ELR (cell line): ENCODE measurements around the gene UNC13A.

Experiments
- DNase-seq: peaks from one replicate; pipeline ENCODE4 v3.0.0-alpha.2; 2015; ENCODE audit warnings: low read depth

The UNC13A gene

DNA sequence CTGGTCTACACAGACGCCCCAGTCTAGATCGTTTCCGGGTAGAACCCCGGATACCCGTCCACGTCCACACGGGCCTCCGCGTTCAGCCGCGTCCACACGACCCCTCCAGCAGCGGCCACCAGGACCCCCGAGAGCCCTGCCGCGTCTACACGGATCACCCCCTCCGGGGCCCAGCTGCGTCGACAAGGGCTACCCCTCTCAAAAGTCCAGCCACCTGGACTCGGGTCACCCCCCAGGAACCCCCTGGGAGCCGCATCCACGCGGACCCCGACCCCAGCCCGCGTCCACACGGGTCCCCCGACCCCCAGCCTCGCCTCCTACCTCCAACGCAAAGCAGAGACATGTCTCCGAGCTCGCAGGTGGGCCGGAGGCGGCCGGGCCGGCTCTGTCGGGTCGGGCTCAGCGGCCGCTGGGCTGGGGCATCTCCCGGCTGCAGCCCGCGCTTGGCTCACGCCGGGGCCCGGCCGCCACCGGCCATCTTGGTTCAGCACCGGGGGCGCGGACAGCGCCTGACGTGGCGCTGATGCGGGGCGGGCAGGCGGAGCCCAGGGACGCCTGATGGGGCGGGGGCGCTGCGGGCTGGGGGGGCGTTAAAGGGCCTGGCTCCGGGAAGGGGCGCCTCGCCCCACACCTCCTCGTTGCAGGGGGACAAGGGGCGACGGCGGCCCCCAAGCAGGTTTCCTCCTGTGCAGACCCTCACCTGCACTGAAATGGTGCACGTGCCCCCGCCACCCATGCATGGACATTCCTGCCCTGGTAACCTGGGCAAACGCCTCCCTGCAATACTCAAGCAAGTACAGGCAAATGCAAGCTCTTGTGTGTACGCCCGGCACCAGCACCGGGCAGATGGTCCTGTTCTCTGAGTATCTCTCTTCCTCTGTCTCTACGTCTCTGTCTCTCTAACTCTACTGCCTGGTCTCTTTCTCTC is at the start of gene UNC13A:
TSS of gene UNC13A (minus strand) at position 498 of the 928 bp plus-strand sequence. CDS start at position 343, 155 bp downstream.
- DNase-seq, result peak; percentile 56

DNA sequence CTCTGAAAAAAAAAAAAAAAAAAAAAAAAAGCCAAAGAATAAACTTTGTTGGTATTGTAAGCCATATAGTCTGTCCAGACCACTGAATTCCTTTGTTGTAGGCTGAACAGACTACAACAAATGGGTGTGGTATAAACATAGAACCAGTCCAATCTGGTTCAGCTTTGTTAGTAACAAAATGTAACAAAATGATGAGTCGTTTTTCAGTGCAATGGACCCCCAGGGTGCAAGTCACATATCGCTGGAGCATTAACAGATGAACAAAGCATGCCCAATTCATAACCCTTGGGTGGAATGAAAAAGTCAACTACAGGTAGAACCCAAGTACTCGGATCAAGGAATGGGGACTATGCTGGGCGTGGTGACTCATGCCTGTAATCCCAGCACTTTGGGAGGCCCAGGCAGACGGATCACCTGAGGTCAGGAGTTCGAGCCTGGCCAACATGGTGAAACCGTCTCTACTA is 49.6 kb upstream of the UNC13A start:
- peak; percentile 53 for DNase-seq

DNA sequence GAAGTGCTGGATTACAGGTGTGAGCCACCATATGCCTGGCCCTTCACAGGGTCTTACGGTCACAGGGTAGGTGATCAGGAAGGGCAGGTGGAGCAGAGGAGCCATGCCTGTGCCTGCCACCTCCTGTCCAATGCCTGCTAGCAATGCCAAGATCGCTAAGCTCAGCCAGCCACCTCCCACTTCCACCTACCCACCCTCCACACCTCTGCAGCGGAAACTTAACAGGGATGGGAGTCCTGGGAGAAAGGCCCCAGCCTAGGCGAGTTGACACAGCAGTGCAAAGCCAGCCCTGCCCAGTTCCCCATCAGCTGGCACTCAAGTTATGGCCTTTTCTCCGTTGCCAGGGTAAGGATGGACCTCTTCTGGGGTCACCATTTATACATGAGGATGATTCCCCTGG is 47.3 kb upstream of the UNC13A start:
- no peak for DNase-seq

DNA sequence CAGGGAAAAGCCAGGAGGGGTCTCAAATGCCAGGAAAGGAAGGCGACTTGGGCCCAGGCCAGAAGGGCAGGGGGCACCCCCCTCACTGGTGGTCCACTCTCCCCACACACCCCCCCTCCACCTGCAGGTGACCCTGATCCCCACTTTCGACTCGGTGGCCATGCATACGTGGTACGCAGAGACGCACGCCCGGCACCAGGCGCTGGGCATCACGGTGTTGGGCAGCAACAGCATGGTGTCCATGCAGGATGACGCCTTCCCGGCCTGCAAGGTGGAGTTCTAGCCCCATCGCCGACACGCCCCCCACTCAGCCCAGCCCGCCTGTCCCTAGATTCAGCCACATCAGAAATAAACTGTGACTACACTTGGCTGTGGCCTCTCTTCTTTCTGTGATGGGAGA is 46.0 kb upstream of the UNC13A start:
- DNase-seq, result no peak

GRCh38 chr19:17733127-17733526 is 45.0 kb upstream of the UNC13A start:
- DNase-seq, result no peak

DNA sequence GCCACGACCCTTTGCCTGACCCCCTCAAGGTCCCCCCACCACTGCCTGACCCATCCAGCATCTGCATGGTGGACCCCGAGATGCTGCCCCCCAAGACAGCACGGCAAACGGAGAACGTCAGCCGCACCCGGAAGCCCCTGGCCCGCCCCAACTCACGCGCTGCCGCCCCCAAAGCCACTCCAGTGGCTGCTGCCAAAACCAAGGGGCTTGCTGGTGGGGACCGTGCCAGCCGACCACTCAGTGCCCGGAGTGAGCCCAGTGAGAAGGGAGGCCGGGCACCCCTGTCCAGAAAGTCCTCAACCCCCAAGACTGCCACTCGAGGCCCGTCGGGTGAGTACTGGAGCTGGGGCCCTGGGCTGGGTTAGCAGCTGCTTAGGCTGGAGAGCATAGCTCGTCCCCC is 39.7 kb upstream of the UNC13A start:
- no peak for DNase-seq

DNA sequence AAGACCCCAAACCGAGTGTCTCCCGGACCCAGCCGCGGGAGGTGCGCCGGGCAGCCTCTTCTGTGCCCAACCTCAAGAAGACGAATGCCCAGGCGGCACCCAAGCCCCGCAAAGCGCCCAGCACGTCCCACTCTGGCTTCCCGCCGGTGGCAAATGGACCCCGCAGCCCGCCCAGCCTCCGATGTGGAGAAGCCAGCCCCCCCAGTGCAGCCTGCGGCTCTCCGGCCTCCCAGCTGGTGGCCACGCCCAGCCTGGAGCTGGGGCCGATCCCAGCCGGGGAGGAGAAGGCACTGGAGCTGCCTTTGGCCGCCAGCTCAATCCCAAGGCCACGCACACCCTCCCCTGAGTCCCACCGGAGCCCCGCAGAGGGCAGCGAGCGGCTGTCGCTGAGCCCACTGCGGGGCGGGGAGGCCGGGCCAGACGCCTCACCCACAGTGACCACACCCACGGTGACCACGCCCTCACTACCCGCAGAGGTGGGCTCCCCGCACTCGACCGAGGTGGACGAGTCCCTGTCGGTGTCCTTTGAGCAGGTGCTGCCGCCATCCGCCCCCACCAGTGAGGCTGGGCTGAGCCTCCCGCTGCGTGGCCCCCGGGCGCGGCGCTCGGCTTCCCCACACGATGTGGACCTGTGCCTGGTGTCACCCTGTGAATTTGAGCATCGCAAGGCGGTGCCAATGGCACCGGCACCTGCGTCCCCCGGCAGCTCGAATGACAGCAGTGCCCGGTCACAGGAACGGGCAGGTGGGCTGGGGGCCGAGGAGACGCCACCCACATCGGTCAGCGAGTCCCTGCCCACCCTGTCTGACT is 39.0 kb upstream of the UNC13A start:
- no peak for DNase-seq

GRCh38 chr19:17726136-17726741 is 38.1 kb upstream of the UNC13A start:
- DNase-seq, result no peak

DNA sequence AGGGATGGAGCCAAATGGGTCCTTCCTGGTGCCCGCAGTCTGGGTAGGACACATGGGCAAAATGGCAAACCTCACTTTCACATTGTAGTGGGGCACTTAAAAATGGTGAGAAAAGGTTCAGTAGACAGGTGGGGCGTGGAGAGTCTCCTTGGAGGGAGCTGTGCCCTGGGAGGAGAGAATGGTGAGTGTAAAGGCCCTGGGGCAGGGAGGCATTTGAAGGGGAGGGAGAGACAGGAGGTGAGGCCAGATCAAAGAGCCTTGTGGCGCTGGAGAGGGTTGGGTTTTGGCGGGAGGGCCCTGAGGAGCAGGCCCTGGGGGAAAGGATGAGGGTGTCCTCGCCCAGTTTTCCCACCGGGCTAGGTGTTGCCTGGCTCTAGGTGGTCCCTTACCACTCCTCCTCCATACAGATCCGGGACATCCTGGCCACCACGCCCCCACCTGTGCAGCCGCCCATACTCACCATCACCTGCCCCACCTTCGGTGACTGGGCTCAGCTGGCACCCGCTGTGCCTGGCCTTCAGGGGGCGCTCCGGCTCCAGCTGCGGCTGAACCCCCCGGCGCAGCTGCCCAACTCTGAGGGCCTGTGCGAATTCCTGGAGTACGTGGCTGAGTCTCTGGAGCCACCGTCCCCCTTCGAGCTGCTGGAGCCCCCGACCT is 37.4 kb upstream of the UNC13A start:
- no peak for DNase-seq

GRCh38 chr19:17724655-17725054 is 36.5 kb upstream of the UNC13A start:
- no peak for DNase-seq

GRCh38 chr19:17722655-17723240 is 34.6 kb upstream of the UNC13A start:
- no peak for DNase-seq

DNA sequence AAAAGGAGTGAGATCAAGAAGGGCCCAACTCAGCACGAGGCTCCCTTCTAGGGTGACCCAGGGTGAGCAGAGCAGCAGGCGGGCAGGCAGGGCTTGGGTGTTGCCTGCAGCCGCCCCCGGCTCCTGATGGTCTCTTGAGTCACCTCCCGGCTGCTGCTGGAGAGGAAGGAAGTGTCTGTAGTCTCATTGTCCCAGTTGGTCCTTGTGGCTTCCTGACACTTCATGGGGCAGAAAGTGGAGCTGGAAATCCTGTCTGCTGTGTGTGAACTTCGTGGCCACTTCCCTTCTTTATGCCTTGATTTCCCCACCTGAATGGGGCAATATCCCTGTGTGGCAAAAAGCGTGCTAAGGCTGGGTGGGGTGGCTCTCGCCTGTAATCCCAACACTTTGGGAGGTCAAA is 33.7 kb upstream of the UNC13A start:
- DNase-seq, result peak; percentile 82

DNA sequence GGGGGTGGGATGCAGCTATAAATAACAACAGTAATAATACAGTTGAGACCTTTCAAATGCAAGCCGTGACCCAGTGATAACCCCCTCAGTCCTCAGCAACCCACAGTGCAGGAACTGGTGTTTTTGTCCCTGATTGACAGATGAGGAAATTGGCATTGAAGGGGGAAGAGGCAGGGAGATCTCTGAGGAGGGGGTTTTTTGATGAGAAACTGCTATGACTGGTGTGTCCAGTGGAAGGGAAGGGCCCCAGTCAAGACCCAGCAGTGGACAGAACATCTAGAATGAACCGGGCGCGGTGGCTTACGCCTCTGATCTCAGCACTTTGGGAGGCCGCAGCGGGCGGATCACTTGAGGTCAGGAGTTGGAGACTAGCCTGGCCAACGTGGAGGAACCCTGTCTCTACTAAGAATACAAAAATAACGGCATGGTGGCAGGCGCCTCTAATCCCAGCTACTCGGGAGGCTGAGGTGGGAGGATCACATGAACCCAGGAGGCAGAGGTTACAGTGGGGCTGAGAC is 33.0 kb upstream of the UNC13A start:
- no peak for DNase-seq

DNA sequence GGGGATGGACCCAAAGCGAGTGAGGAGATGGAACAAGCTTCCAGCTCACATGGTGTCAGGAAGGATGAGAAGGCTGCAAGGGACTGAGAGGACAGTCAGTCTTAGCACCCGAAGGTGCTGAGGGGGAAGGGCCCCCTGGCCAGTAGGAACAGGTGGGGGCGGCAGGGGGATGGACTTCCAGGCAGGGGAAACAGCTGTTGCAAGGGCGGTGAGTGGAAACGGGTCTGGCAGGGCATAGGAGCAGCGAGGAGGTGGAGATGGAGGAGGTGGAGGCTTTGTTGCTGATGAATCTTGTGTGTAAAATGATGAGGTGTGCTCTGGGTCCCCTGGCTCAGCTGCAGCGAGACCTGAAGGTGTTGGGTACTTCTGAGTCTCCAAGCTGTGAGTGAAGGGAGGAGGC is 32.3 kb upstream of the UNC13A start:
- peak; percentile 17 for DNase-seq

GRCh38 chr19:17719730-17720400 is 31.7 kb upstream of the UNC13A start:
- DNase-seq, result no peak

GRCh38 chr19:17718947-17719711 is 31.0 kb upstream of the UNC13A start, which contains the start of gene MAP1S:
Gene MAP1S, plus strand, starts transcription at chr19:17719480. Its CDS starts 23 bp downstream, at chr19:17719503.
- DNase-seq, result peak; percentile 60

DNA sequence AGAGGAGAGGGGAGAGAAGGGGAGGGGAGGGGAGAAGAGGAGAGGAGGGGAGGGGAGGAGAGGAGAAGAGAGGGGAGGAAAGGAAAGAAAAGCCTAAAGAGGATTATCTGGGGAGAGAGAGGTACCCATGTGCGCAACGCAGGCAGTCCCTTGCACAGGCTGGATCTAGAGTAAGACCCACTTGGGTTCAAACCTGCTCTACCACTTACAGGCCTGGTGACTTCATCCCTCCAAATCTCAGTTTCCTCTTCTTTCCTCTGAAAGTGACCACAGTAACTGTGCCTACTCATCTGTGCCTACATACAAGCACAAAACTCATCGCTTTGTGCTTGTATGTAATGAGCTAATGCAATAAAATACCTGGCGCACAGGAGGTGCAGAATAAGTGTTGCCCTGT is 30.4 kb upstream of the UNC13A start:
- DNase-seq, result no peak

DNA sequence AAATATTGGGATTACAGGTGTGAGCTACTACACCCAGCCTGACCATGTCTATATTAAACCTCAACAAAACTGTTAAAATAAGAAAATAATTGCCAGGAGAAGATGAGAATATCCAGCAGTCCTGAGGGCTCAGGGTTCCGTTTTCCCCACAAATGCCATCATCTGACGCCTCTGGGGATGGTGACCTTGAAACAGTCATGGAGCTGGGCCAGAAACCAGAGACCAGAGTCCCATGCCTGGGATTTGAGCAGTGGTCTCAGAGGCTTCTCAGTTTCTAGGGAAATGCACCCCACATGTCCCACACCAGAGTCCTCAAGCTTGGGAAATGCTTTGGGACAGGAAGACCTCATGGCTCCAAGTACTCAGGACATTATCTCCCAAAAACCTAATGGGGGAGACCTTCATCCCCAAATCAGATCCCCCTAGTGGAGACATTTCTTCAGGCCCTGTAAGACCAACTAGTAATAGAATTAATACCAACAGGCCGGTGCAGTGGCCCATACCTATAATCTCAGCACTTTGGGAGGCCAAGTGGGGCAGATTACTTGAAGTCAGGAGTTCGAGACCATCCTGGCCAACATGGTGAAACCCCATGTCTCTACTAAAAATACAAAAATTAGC is 28.3 kb upstream of the UNC13A start:
- DNase-seq, result peak; percentile 26

DNA sequence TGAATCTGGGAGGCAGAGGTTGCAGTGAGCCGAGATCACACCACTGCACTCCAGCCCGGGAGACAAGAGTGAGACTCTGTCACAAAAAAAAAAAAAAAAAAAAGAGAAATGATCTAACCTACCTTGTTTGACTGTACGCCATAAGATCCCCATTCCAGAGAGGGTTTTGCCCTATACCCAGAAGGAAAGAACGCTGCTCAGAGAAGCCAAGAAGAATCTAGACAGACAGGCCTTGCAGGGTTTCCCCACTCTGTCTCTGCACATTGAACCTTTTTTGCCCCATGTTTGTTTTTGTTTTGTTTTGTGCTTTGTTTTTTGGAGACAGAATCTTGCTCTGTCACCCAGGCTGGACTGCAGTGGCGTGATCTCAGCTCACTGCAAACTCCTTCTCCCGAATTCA is 23.7 kb upstream of the UNC13A start:
- DNase-seq, result no peak
